ENCODE measurements around the gene MRAS. TPM values are rescaled to one million over a fixed set of nuclear protein-coding genes. Genes with fewer than 3 reads are reported as not detected.

The MRAS gene
- total RNA-seq, 1 donor from 2014 or later, result 35.0 TPM

DNA sequence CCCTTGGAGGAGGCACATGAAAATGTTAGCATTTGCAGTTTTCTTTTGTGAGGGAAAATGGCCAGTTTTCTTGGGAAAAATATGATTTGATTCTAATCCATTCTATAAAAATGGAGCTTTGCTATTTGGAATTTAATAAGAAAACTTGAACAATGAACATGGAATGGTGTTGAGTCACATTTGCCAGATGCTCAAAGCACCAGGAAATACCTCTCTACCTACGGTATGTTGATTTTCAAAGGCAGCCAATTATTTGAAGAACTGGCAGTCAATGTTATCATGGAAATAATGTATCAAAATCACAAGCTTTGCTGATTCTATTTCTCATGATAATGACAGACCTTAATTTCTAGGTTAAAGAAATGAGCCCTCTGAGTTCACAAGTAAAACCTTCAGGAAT, 33.6 kb upstream of the MRAS start:
- Histone ChIP-seq H3K4me3 (ENCODE audit: low read depth, low read length) (no peak overlapping the region), H3K27me3 (ENCODE audit: control insufficient read depth, insufficient read depth, low read length) (no peaks in the 10 kb centered on the region), H3K36me3 (ENCODE audit: control insufficient read depth, insufficient read depth, low read length) (no peaks in the 10 kb centered on the region)
- TF ChIP-seq, protein P1, sequence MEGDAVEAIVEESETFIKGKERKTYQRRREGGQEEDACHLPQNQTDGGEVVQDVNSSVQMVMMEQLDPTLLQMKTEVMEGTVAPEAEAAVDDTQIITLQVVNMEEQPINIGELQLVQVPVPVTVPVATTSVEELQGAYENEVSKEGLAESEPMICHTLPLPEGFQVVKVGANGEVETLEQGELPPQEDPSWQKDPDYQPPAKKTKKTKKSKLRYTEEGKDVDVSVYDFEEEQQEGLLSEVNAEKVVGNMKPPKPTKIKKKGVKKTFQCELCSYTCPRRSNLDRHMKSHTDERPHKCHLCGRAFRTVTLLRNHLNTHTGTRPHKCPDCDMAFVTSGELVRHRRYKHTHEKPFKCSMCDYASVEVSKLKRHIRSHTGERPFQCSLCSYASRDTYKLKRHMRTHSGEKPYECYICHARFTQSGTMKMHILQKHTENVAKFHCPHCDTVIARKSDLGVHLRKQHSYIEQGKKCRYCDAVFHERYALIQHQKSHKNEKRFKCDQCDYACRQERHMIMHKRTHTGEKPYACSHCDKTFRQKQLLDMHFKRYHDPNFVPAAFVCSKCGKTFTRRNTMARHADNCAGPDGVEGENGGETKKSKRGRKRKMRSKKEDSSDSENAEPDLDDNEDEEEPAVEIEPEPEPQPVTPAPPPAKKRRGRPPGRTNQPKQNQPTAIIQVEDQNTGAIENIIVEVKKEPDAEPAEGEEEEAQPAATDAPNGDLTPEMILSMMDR (IDR thresholded peaks at IDR 0.05; ENCODE audit: insufficient read depth, low read length, poor library complexity, severe bottlenecking), result no peak
- no peak for DNase-seq (ENCODE audit: low read depth)

DNA sequence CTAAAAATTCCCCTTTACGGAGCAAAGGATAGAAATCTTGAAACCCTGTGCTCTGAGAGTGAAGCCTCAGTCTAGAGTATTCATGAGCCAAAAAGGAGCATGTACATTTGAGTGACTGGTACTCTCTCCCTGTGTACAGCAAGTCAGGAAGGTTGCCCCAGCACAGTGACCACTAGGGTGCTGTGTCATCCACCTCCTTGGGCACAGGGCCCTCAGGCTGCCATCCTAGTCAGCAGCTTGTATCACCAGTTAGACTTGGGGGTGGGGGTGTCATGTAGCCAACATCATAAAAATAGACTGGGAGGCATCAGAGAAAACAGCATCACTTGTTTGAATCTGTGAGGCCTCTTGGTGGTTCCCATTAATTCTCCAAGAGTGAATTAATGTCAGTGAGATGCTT, 30.7 kb upstream of the MRAS start:
- TF ChIP-seq, protein P1 (IDR thresholded peaks at IDR 0.05; ENCODE audit: insufficient read depth, low read length, poor library complexity, severe bottlenecking), result no peak
- no peaks in the 10 kb centered on the region for H3K36me3 ChIP-seq (ENCODE audit: control insufficient read depth, insufficient read depth, low read length)
- no peak for DNase-seq (ENCODE audit: low read depth)
- H3K27me3 ChIP-seq (ENCODE audit: control insufficient read depth, insufficient read depth, low read length), result no peaks in the 10 kb centered on the region
- no peak overlapping the region for H3K4me3 ChIP-seq (ENCODE audit: low read depth, low read length)

GRCh38 chr3:138323971-138324370, 24.4 kb upstream of the MRAS start:
- TF ChIP-seq, protein P1 (IDR thresholded peaks at IDR 0.05; ENCODE audit: insufficient read depth, low read length, poor library complexity, severe bottlenecking), result no peak
- Histone ChIP-seq H3K27me3 (ENCODE audit: control insufficient read depth, insufficient read depth, low read length) (no peaks in the 10 kb centered on the region), H3K36me3 (ENCODE audit: control insufficient read depth, insufficient read depth, low read length) (no peaks in the 10 kb centered on the region), H3K4me3 (ENCODE audit: low read depth, low read length) (no peak overlapping the region)
- no peak for DNase-seq (ENCODE audit: low read depth)

- H3K4me3 ChIP-seq (ENCODE audit: low read depth, low read length), result no peak overlapping the region
- no peaks in the 10 kb centered on the region for H3K36me3 ChIP-seq (ENCODE audit: control insufficient read depth, insufficient read depth, low read length)
- TF ChIP-seq, protein P1 (IDR thresholded peaks at IDR 0.05; ENCODE audit: insufficient read depth, low read length, poor library complexity, severe bottlenecking), result no peak
- no peaks in the 10 kb centered on the region for H3K27me3 ChIP-seq (ENCODE audit: control insufficient read depth, insufficient read depth, low read length)
- DNase-seq (ENCODE audit: low read depth), result no peak
These were observed 22.4 kb upstream of the MRAS start for GRCh38 chr3:138325990-138326389.

DNA sequence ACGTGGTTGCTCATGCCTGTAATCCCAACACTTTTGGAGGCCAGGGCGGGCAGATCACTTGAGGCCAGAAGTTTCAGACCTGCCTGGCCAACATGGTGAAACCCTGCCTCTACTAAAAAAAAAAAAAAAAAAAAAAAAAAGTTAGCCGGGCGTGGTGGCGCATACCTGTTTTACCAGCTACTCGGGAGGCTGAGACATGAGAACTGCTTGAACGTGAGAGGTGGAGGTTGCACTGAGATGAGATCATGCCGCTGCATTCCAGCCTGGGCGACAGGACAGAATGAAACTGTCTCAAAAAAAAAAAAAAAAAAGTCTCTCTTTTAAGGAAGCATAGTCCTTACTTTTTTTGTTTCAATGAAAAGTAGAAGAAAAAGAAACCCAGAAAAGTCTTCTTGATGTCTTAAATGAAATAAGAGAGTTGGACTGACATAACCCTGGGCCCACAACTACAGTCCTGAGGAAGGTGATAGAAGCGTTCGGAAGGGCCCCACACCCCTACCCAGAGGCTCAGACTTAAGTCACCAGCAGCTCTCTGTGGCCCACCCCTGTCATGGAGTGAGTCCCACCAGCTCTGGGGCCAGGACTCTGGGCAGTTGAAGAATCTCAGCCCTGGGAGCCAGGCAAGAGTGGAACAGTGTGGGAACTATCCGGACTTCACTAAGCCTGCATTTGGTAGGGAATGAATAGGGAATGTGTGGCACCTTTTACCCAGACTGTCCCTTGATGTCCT, 21.3 kb upstream of the MRAS start:
- TF ChIP-seq, protein P1 (IDR thresholded peaks at IDR 0.05; ENCODE audit: insufficient read depth, low read length, poor library complexity, severe bottlenecking), result no peak
- H3K27me3 ChIP-seq (ENCODE audit: control insufficient read depth, insufficient read depth, low read length), result no peaks in the 10 kb centered on the region
- H3K4me3 ChIP-seq (ENCODE audit: low read depth, low read length), result no peak overlapping the region
- H3K36me3 ChIP-seq (ENCODE audit: control insufficient read depth, insufficient read depth, low read length), result no peaks in the 10 kb centered on the region
- no peak for DNase-seq (ENCODE audit: low read depth)

DNA sequence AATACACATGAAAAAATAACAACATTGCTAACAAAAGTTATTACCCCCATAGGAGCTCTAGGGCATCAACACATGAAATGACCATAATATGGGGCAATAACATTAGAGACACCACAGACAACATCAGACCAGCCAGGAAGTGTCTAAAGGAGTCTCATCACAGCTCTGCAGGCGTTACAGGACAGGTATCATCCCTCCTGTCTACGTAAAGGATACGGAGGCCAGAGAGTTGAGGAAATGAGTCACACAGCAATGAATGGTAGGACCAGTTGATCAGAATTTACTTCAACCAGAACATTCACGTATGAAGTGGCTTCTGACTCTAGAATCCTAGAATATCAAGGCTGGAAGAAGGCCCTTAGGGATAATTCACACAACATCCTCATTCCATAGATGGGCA, 20.5 kb upstream of the MRAS start:
- Histone ChIP-seq H3K27me3 (ENCODE audit: control insufficient read depth, insufficient read depth, low read length) (no peaks in the 10 kb centered on the region), H3K4me3 (ENCODE audit: low read depth, low read length) (no peak overlapping the region)
- no peak for DNase-seq (ENCODE audit: low read depth)

More for the DNA sequence above, 20.5 kb upstream of the MRAS start:
- no peaks in the 10 kb centered on the region for H3K36me3 ChIP-seq (ENCODE audit: control insufficient read depth, insufficient read depth, low read length)
- TF ChIP-seq, protein P1 (IDR thresholded peaks at IDR 0.05; ENCODE audit: insufficient read depth, low read length, poor library complexity, severe bottlenecking), result no peak
